Hindlimb muscle (tissue), 1 donor: ENCODE results near the gene ALK. TPM values are rescaled to one million over a fixed set of nuclear protein-coding genes. Genes with fewer than 3 reads are reported as not detected.

Source experiments
- DNase-seq: peaks from one replicate; pipeline ENCODE4 v3.0.0-alpha.2; 2013
- polyA plus RNA-seq: library from polyadenylated mRNA; unstranded; fragments of 120-200 nt; gene quantifications from one replicate; pipeline ENCODE4 v1.2.1, GENCODE V29; 2013; ENCODE audit not compliant: insufficient read length

Gene ALK
- polyA plus RNA-seq, 1 donor, result 0.18 TPM

DNA sequence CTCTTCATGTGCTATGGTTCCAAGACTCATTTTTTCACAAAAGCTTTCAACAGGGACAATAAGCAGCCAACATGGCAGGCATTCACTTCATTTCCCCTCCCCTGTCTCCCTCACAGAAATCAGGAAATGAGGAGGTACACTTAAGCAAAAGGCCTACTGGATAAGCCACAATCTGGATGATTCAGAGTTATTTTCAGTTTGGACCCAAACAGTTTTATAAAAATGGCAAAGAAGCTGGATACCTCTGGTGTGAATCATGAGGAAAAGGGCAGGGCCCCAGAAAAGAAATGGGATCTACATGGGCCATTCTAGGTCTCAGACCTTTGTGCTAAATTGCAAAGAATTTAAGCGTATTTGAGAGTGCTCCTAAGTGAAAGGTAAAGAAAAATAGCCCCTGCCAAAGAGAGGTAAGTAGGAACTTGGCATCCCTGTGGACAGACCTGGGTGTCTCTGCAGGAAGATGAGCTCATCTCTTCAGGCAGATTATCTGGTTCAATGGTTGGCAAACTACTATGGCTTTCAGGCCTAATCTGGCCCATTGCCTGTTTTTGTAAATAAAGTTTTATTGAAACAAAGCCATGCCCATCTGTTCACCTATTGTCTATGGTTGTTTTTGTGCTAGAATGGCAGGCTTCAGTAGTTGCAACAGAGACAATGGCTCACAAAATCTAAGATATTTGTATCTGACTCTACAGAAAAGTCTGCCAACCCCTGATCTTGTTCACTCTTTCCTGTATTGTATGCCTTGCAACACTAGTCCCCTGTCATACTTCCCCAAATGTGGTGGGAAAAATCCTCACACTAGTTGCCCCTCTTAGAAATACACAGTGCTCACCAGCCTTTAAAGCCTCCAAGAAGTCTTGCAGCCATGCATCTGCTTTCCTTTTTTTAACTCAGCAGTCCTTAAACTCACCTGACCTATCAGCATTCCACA, 315.0 kb downstream of the ALK start:
- no peak for DNase-seq

DNA sequence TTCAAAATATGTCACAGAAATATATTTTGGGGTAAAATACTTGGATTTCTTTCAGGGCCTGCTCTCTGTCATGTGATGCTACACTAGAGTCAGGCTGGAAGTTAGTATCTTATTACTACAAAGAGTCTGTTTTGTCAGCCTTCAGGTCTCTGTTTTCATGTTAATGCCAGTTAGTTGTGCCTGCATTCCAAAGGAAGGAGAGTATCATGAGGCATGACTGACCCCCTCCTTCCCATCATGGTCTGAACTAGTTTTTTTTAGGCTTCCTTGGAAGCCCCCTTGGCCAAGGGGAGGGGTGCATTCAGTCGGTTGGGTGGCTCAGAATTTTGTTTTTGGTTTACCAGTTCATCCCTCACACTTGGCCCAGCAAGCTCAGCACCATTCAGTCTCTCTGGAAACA, 318.0 kb downstream of the ALK start:
- no peak for DNase-seq

DNA sequence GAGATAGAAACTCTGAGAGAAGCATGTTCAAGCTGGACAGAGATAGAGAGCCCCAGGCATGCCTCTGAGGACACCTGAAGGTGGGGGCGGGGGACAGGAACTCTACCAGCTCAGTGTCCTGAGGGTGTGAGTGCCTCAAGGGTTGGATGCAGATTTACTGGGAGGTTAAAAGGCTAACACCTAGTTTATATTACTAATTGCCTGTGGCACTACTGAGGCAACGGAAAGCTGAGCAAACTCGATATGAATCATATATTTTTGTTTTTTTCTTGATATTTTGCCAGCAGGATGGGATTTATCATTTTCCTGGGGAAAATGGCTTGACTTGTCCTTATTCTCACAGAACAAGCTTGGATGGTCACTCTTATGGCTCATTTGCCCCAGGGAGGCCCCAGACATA, 319.5 kb downstream of the ALK start:
- DNase-seq, result no peak

DNA sequence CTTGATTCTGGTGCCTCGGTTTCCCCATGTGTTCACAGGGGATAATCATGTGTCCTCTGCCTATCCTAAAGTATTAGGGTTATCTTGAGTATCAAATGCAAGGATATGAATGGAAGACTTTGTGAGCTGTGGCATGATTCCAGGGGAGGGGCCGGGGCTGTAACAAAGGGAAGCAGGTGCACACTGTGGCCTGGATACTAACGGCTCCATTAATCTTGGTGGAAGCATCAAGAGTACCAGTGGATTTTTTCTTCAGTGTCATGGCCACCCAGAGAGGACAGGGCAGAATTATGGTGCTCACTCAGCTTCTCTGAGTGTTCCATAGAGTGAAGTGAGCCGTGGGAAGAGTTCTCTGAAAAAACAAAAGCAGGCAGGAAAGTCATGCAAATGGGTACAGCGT, 320.1 kb downstream of the ALK start:
- no peak for DNase-seq

DNA sequence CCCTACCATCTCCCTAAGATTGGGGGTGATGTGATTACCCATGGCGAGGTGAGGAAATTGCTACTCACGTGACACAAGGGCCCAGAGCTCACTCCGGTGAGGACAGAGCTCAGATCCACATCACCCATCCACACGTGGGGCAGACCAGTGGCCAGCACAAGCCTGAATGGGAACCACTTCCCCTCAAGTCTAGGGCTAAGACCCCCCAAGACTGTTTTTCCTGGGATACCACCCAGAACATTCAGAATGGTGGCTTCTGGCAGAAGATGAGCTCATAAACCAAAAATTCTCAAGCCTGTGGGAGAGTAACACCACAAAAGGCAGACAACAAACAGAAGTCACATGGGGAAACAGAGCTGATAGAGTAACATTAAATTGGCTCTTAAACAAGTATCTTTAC, 321.4 kb downstream of the ALK start:
- no peak for DNase-seq

DNA sequence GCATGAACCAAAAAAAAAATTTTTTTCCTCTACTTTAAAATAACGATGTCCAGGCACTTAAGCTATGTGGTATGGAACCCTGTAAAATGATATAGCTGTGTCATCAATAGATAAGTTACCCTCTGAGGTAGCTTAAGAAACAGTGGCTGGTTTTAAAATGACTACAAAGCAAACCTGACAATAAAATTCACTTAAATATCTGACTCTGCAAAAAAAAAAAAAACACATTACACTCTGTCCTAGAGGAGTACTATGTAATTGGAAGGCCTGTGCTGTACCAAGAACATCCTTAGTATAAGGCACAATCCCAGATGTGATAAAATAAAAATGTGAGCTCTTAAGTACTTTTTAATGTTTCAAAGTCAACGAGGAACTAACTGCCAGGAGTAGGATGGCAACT, 322.4 kb downstream of the ALK start:
- DNase-seq, result no peak

DNA sequence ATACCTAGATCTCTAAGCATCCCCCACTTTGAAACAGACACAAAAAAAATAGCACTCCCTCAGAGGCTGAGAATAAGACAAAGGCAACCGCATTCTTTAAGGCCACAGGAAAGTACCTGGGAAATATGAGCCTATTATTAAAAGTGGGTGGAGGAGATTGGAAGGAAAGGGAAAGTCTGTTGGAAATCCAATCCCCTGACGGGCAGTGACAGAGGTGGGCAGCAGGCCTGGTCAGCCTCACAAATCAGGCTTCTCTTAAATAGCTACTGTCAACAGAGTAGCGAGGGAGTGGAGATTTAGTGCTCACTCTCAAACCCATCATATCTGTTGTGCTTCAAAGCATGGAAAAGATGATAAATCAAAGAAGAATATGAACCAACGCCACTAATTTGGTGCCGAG, 324.4 kb downstream of the ALK start:
- DNase-seq, result no peak

DNA sequence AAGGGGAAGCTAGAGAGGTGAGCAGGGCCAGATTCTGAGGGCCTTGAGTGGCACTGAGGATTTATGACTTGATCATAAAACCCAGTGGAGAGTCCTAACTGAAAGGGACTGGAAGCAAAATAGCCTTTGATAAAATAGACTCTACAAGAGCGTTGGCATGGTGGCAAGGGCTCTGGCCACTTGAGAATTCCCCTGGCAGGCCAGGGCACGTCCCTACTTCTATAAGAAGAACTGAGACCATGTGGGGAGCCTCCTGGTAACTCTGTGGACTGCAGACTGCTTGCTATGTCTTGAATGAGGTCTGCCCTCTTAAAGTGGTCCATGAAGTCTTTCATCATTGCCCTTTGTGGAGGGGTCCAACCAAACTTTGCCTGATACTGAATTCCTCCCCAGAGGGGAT, 324.8 kb downstream of the ALK start:
- no peak for DNase-seq

DNA sequence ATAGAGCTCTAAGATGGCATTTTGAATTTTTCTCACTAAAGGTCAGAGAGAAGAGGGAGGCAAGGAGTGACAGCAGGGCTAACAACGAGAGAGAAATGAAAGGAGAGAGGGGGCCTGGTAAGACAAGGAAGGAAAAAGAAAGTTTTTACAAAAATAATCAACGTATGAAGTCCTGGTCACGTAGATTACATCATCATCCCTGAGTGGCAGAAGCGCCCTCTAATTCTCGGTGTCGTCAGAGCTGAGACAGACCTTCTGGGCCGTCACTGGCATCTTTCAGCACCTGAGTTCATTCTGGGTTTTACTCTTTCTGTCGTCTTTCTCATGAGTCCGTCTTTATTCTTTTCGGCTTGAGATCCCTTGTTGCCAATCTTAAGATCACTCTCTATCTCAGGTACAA, 329.8 kb downstream of the ALK start:
- no peak for DNase-seq

DNA sequence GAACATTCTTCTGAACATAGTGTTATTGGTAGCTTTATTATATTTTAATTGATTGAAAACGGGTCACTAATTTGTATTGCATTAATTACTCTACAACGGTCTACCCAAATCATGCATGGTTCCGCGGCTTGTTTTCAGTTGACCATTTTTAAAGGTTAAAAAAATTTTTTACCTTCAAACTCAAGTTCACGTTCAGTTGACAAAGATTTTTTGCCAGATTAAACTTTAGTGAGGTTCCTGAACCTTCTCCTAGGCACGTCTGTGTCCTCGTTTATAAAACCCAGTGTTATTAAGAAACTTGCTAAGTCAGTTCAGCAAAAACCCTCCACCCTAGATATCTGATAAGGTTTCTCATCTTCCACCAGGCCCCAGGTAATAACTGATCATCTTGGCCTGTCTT, 331.2 kb downstream of the ALK start:
- no peak for DNase-seq

DNA sequence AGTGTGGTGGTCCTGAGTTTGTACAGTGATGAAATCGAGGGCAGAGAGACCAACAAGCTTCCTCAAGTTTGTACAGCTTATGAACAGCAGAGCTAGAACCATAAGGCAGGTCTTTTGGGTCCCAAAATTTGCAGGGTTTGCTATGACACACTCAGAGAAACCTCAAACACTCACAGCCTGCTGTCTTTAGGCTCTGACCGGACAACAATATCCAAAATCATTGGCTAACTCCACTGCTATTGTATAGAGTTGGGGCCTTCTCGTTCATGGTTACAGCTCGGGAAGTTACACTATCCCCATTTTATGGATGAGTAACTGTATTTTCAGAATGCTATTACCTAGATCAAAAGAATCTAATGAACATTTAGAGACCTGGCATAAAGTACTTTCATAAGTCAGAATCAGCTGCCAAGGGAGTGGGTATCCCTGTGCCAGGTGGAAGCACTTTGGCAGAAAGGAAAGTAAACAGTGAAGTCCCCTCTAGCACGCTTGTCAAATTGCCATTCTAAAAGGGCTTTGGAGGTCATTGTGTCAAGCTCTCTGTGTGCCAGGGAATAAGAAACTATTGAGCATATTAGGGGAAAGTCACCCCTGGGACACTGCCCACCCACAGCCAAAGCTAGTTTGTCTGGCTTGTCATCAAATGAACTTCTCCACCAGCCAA, 331.8 kb downstream of the ALK start:
- DNase-seq, result no peak

DNA sequence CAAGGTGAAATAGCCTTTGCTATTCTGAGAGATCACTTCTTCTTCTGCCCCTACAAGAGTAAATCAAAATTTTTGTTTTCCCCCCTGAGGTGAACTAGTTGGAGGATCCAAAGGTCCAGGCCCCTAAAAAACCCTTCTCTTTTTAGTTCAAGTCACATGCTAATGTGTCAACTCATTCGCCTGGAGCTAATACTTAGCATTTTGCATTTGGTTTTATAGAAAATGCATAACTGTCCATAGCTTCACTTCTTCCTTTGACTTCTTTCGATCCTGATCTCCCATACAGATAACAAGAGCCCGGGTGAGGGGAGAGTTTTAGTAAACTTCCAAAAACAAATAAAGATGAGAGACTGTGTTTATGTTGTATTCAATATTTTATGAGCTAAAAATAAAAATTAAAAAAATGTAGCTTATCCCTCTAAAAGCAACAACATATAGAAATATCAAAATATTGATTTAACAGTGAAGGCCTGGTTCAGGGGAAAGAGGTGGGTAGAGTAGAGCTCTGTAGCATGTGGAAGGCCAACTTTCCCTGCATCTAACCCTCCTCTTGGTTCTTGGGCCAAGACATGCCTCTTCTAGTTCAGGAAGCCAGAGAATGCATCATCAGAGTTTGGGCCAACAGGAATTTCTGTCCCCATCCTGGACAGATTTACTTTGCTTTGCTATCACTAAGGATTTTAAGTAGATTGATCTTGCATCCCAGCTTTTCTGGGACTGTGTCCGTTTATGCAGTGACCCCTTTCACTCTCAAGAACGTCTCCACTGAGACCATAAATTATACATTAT, 333.8 kb downstream of the ALK start:
- no peak for DNase-seq

DNA sequence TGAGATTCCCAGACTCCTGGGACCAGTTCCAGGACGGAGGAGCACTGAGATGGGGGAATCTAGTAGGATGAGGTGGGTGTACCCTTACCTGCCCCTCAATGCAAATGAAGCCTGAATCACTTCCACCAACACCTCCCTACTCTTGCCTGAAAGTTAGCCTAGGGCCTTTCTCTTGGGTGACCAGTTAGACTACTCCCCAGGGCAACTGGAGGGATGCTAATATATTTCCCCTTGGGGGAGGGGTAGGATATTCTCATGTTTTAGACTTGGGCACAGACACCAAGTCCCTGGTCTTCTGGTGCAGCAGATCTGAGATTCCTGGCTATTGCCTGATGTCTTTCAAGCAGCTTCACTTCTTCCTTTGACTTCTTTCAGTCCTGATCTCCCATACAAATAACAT, 334.5 kb downstream of the ALK start:
- DNase-seq, result no peak

DNA sequence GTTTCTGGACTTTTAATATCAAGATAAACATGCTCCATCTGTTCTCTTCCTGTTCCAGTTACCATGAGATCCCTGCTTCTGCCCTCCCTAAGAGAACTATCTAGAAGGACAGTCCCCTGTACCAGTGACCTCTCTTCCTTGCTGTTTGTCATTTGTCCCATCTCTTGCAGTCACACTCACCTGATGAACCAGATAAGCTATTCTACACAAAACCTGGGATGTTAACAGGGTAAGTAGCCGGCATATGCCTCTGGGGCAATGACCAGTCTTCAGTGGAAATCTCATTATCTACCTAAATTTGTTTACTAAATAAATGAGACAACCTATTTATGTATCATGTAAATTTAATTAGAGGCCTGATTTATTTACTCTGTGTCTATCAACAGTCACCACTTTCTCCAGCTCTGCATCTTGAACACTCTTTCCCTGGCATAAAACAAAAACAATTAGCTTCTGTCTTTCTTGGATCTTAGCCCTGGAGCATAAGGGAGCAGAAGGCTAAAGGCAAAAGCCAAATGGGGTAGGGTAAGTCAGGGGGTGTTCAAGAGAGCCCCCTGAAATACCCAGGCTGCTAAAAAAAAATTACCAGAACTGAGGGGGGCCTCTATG, 337.7 kb downstream of the ALK start:
- no peak for DNase-seq

DNA sequence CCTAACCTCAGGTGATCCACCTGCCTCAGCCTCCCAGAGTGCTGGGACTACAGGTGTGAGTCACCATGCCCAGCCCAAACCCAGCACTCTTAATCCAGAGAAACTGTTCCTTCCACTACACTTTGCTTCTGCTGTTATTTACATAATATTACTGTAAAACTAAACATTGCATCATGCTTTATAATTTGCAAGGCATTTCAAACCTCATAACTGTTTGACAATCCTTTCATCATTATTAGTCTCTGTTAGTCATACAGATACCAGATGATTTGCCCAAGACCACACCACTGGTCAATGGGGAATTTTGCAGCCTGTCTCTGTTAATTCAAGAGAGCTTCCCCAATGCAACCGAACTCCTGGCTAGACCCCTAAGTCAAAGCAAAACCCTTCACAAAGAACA, 338.3 kb downstream of the ALK start:
- DNase-seq, result no peak

DNA sequence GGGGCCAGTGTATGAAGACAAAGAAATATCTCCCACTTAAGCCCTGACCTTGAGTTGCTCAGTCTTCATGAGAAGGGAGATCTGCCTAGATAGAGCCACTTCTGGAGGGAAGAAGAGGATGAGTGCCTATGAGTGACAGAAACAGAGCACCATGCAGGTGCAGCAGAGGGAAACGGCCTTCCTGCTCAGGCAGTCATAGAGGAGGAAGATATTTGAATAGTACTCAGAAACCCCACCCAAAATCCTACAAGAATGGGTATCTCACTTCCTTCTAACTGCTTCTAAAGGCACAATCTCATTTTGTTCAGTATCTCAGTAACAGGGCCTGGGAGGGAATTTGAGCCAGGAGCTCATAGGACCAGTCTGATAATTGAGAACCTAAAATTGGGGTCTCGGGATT, 339.3 kb downstream of the ALK start:
- DNase-seq, result no peak

DNA sequence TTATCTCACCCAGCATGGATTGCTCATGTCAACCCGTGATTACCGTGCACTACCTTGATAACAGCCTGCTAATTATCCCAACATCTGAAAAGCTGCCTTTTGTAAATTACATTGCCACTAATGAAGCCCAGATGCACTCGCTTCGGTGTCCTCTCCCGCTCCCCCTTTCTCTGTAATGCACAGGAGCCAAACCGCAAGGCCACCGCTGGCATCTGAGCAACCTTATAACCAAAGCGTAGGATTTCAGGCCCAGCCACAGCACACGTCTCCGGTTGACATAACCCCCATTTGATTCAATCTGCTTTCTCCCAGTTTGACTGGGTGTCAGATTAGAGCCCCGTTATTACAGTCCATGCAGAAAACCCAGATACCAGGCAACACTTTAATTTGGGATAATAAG, 341.2 kb downstream of the ALK start:
- DNase-seq, result no peak

DNA sequence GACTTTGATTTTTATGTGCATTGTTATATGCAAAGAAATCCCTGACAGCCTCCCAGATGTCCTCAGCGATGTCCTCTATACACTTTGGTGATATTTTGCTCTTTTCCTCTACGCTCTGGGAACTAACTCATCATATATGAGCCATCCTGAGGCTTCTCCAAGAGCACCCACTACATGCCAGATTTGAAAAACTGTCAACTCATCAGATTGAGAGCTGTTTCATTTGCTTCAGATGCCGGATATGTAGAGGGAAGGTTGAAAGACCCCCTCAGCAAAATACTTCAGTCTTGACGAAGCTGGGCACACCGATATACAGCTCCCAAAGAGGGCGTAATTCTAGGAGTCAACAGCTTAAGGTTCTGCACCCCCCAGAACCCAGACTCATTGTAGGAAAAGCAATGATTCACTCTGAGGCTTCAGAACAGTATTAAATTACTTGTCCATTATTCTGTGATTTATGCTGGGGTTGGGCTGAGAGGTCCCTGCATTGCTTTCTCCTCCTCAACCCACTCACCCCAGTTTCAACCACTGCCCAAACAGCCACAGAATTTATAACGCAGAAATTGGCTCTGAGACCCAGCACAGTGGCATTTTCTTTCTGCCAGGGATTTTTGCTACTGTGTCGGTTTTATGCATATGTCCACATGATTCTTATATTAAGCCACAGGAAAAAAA, 341.8 kb downstream of the ALK start:
- no peak for DNase-seq

DNA sequence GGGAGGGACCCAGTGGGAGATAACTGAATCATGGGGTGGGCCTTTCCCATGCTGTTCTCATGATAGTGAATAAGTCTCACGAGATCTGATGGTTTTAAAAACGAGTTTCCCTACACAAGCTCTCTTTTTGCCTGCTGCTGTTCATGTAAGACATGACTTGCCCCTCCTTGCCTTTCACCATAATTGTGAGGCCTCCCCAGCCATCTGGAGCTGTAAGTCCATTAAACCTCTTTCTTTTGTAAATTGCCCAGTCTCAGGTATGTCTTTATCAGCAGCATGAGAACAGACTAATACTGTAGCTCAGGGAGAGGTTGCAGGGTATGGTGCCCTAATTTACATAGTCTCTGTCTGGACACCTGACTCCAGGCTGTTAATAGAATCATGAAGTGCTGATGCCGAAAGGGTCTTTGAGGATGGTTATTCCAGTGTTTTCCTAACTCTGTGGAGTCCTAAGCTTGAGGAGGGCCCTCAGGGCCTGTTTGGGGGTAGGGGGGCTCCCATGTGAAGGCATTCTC, 343.2 kb downstream of the ALK start:
- no peak for DNase-seq

DNA sequence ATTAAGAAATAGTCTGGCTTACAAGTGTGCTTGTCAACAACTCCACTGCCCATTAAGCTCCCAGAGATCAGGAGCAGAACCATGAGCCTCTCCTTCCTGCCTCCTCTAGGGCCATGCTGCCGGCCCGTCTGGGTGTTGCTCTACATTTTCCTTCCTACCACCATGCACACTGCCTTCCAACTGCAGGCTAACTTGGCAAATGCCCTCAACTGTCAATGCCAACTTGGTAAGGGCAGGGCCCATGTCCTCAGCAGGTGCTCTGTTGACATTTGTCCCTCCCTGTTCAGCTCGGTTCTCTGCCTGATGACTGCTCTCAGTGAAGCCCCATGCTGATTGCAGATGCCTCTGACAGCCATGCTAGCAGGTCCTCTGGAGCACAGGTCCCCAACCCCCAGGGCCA, 345.2 kb downstream of the ALK start:
- DNase-seq, result no peak

DNA sequence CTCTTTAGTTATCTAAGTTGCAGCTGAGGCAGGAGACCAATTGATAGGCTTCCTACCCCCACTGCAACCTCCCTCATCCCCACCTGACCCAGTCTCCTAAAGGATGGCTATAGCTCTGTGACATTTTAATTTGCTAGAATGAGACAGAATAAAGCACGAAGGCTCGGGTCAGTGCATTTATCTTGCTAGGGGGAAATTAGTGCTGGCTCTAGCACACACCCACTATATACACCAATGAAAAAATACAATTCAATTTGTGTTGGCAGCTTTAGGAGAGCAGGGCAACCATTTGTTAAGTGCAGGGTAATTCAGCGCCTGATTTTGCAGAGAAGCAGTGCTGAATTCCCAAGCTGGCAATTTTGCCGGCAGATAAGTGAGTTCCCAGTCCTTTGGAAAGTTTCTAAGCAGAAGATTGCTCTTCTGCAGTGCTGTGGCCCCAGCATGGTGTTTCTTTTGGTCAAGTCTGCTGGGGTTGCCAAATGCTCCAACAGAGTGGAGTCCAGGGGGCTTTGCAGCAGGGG, 346.0 kb downstream of the ALK start:
- DNase-seq, result no peak

DNA sequence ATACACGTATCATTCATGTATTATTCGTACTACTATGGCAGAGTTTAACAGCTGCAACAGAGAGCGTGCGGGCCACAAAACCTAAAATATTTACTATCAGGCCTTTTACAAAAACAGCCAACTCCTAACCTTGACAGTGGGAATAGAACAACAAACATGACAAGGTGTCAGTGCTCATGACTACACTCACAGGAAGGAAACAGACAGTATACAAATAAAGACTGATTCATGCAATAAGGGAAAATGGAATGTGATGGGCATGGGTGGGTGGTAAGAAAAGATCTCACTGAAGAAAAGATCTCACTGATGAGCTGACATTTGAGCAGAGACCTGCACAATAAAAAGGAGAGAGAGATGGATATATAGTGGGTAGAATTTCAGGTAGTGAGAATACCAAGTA, 347.8 kb downstream of the ALK start:
- no peak for DNase-seq
